ENCODE data around the gene SLC17A9. TPM values are rescaled to one million over a fixed set of nuclear protein-coding genes. Genes with fewer than 3 reads are reported as not detected.

Gene SLC17A9
- total RNA-seq, 4 donors from 2014 or later = 0.10 to 2.1 (median 0.66) TPM

DNA sequence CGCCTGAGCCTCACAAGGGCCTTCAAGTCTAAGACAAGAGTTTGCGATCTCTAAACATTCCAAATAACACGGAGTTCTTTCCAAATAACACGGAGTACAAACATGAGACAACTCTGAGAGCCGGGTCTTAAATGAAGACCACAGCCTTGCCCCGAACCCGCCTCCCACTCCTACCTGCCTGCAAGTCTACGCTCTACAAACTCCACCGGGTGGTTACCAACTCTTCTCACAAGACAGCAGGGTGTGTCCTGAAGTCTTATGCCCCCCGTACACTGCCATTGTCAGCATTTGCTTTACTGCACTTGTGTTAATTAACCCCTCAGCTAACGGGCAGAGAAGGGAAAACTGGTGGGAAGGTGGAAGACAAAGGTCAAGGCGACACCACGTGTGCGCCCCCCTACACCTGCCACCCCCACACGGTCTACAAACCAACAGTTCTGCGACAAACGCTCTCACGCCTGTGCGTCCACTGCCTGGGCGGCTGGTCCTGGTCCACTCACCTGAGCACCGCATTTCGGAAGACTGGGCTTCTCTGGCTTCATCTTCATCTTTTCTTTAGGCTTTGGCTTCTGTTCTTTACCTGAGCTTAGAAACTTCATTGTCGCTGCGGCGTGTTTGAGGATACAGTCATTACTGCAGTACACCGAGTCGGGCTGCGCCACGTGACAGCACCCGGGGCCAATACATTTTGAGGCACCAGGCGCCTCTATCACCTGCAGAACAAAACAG is 45.7 kb upstream of the SLC17A9 start:
- H3K36me3 ChIP-seq = peaks cover 99% of the 10 kb centered on the region
- WGBS = 92% methylated on average over 31 of the region's 31 CpGs
- TF ChIP-seq POLR2A (IDR thresholded peaks at IDR 0.05) (no peak), POLR2AphosphoS5 (IDR thresholded peaks at IDR 0.05) (no peak), EP300 (IDR thresholded peaks at IDR 0.05) (no peak)
- TF ChIP-seq, protein P1, sequence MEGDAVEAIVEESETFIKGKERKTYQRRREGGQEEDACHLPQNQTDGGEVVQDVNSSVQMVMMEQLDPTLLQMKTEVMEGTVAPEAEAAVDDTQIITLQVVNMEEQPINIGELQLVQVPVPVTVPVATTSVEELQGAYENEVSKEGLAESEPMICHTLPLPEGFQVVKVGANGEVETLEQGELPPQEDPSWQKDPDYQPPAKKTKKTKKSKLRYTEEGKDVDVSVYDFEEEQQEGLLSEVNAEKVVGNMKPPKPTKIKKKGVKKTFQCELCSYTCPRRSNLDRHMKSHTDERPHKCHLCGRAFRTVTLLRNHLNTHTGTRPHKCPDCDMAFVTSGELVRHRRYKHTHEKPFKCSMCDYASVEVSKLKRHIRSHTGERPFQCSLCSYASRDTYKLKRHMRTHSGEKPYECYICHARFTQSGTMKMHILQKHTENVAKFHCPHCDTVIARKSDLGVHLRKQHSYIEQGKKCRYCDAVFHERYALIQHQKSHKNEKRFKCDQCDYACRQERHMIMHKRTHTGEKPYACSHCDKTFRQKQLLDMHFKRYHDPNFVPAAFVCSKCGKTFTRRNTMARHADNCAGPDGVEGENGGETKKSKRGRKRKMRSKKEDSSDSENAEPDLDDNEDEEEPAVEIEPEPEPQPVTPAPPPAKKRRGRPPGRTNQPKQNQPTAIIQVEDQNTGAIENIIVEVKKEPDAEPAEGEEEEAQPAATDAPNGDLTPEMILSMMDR (IDR thresholded peaks at IDR 0.05) = no peak
- H3K4me1 ChIP-seq = peaks cover 1% of the 10 kb centered on the region
- no peak overlapping the region for H3K4me3 ChIP-seq
- no peak for DNase-seq (ENCODE audit: low spot score in 2 of 2)
- no peaks in the 10 kb centered on the region for H3K9me3 ChIP-seq
- H3K27me3 ChIP-seq = no peaks in the 10 kb centered on the region
- H3K27ac ChIP-seq = no peak overlapping the region

DNA sequence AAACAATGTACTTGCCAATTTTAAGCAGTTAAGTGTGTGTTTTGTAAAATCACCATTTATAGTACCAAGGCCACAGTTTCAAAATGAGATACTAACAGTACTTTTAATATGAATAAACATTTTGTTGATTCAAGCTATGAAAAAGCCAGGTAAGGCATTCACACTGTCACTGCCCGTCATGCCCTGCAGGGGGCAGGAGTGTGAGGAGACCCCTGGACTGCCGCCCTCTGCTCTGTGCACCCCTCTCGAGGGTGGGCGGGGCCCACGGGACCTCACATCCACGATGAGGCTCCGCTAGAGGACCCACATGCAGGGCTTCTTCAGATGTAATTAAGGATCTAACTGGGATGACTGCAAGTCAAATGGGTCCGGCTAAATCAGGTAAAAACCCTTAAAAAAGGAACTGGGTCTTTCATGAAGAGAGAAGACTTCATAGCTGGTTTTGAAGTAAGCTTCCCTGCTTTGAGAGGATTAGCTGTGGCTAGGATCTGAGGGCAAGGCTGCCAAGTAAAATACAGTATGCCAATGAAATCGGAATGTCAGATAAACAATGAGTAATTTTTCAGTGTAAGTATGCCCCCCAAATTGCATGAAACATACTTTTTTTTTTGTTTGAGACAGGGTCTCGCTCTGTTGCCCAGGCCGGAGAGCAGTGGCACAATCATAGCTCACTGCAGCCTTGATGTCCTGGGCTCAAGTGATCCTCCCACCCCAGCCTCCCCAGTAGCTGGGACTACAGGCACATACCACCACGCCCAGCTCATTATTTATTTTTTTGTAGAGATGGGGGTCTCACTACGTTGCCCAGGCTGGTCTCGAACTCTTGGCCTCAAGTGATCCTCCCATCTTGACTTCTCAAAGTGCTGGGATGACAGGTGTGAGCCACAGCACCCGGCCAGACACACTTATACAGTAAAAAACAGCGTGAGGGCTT is 44.9 kb upstream of the SLC17A9 start:
- peaks cover 5% of the 10 kb centered on the region for H3K4me1 ChIP-seq
- no peak overlapping the region for H3K27ac ChIP-seq
- TF ChIP-seq, protein P1 (IDR thresholded peaks at IDR 0.05) = peak in 1 of 2 donors; percentile 46
- TF ChIP-seq POLR2AphosphoS5 (IDR thresholded peaks at IDR 0.05) = no peak
- no peaks in the 10 kb centered on the region for H3K27me3 ChIP-seq
- DNase-seq (ENCODE audit: low spot score in 2 of 2) = no peak
- WGBS = 76% methylated on average over 15 of the region's 16 CpGs
- no peaks in the 10 kb centered on the region for H3K9me3 ChIP-seq
- no peak overlapping the region for H3K4me3 ChIP-seq
- peaks cover 98% of the 10 kb centered on the region for H3K36me3 ChIP-seq

DNA sequence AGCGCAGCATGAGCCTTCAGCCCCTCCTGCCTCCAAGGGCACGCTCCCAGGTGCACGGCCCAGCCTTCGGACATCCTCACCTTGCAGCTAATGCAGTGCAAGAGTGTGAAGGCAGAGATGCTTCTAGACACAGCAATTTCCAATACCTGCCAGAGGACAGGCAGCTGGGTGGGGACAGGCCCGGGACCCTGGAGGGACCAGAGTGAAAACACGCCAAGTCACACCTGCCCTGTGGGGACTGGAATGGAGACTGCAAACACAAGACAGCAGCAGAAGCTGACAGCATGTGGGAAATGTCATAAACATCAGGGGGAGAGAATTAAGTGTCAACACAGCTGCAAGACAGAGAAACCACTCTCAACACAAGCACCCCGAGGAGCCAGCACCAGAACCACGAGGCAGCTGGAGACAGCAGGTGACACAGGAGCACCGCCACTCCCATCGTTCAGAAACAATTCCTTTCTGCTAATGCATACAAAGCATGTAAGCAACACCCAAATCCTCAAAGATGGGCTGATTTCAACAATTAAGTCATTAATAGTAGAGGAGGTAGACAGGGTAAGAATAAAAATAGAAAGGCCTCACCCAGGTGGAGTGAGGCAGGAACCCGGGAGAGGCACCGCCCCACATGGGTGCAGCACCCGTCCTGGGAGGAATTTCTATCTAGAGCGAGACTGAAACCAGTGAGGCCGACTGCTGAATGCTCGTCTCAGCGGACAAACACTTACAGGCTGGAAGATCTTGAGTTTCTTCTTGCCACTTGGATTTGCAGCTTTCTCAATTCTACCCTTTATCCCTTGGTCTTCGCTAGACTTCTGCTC is 43.3 kb upstream of the SLC17A9 start:
- TF ChIP-seq POLR2AphosphoS5 (IDR thresholded peaks at IDR 0.05) (no peak), EP300 (IDR thresholded peaks at IDR 0.05) (no peak), POLR2A (IDR thresholded peaks at IDR 0.05) (no peak)
- TF ChIP-seq, protein P1 (IDR thresholded peaks at IDR 0.05) = no peak
- Histone ChIP-seq H3K4me1 (peaks cover 13% of the 10 kb centered on the region), H3K4me3 (no peak overlapping the region), H3K27ac (no peak overlapping the region), H3K36me3 (peaks cover 92% of the 10 kb centered on the region), H3K9me3 (no peaks in the 10 kb centered on the region), H3K27me3 (no peaks in the 10 kb centered on the region)
- 69% methylated on average over 18 of the region's 18 CpGs for WGBS
- DNase-seq (ENCODE audit: low spot score in 2 of 2) = peak in 1 of 2 donors; percentile 36

DNA sequence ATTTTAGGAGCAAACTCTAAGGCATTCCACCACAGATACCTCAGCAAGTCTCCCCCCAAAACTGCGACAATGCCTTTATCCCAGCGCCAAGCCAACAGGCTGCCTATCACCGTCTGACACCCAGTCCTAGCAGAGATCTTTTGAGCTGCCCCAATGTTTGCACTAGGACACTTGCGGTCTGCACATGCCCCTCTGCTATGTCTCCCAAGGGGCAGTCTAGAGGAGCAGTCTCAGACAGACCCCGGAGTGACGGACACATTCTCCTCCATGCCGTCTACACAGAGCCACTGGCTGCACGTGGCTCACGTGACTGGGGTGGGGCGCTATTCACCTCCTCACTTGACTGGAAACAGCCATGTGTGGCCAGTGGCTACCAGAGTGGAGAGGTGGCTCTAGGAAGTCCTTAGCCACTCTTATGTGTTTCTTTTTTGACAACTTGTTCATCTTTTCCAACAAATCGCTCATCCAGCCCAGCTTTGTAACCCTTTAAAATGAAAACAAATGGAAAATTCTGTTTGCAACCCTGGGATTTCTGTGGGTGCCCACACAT is 42.2 kb upstream of the SLC17A9 start:
- 91% methylated on average over 11 of the region's 11 CpGs for WGBS
- peaks cover 82% of the 10 kb centered on the region for H3K36me3 ChIP-seq

More for the DNA sequence above, 42.2 kb upstream of the SLC17A9 start:
- Histone ChIP-seq H3K27ac (no peak overlapping the region), H3K4me3 (no peak overlapping the region), H3K9me3 (no peaks in the 10 kb centered on the region), H3K4me1 (peaks cover 24% of the 10 kb centered on the region), H3K27me3 (no peaks in the 10 kb centered on the region)
- TF ChIP-seq EP300 (IDR thresholded peaks at IDR 0.05) (no peak), POLR2A (IDR thresholded peaks at IDR 0.05) (no peak), POLR2AphosphoS5 (IDR thresholded peaks at IDR 0.05) (no peak)
- TF ChIP-seq, protein P1 (IDR thresholded peaks at IDR 0.05) = no peak
- no peak for DNase-seq (ENCODE audit: low spot score in 2 of 2)
